GOT3 (cell line): ENCODE results near the gene IQGAP2.
"Not testable (repeated sequence)": the region's sequence is repeated elsewhere in the genome, so short reads cannot be mapped to it uniquely, and the experiment has no call there.

Experiments used
- DNase-seq: peaks from one replicate; lab custom pipeline; 2025; ENCODE audit warnings: mixed read lengths; lab: John Stamatoyannopoulos, UW

IQGAP2 gene

GRCh38 chr5:76570153-76570552 is 167.1 kb downstream of the IQGAP2 start:
- DNase-seq = no peak

GRCh38 chr5:76571559-76571958 is 168.5 kb downstream of the IQGAP2 start:
- no peak for DNase-seq

- DNase-seq = no peak
Measured at GRCh38 chr5:76576450-76576849, 173.4 kb downstream of the IQGAP2 start.

- no peak for DNase-seq
Measured at GRCh38 chr5:76576996-76577395, 173.9 kb downstream of the IQGAP2 start.

- no peak for DNase-seq
Measured at GRCh38 chr5:76579166-76579937, 176.3 kb downstream of the IQGAP2 start.

- no peak for DNase-seq
Measured at GRCh38 chr5:76580981-76581380, 177.9 kb downstream of the IQGAP2 start.

GRCh38 chr5:76582230-76583162 is 179.4 kb downstream of the IQGAP2 start:
- no peak for DNase-seq

- DNase-seq = no peak
Measured at GRCh38 chr5:76583163-76584047, 180.3 kb downstream of the IQGAP2 start.

GRCh38 chr5:76585783-76586217 is 182.7 kb downstream of the IQGAP2 start:
- no peak for DNase-seq

- no peak for DNase-seq
Measured at GRCh38 chr5:76586531-76586930, 183.4 kb downstream of the IQGAP2 start.

GRCh38 chr5:76590027-76590426 is 186.9 kb downstream of the IQGAP2 start:
- DNase-seq = no peak

GRCh38 chr5:76591366-76591765 is 188.3 kb downstream of the IQGAP2 start:
- no peak for DNase-seq

GRCh38 chr5:76592692-76593091 is 189.6 kb downstream of the IQGAP2 start:
- no peak for DNase-seq

GRCh38 chr5:76594107-76594506 is 191.0 kb downstream of the IQGAP2 start:
- no peak for DNase-seq

- no peak for DNase-seq
Measured at GRCh38 chr5:76595755-76596481, 192.8 kb downstream of the IQGAP2 start.

- no peak for DNase-seq
Measured at GRCh38 chr5:76598531-76598930, 195.4 kb downstream of the IQGAP2 start.

GRCh38 chr5:76600716-76601115 is 197.6 kb downstream of the IQGAP2 start:
- no peak for DNase-seq

GRCh38 chr5:76601470-76601869 is 198.4 kb downstream of the IQGAP2 start:
- no peak for DNase-seq

GRCh38 chr5:76602094-76602726 is 199.1 kb downstream of the IQGAP2 start:
- DNase-seq = no peak

GRCh38 chr5:76603991-76604390 is 200.9 kb downstream of the IQGAP2 start:
- DNase-seq = not testable (repeated sequence)

GRCh38 chr5:76604838-76605237 is 201.8 kb downstream of the IQGAP2 start:
- no peak for DNase-seq
